ENCODE results near the gene OR13J1. TPM values are rescaled to one million over a fixed set of nuclear protein-coding genes. Genes with fewer than 3 reads are reported as not detected.

OR13J1 gene
- total RNA-seq, 1 donor from 2014 or later: not detected

DNA sequence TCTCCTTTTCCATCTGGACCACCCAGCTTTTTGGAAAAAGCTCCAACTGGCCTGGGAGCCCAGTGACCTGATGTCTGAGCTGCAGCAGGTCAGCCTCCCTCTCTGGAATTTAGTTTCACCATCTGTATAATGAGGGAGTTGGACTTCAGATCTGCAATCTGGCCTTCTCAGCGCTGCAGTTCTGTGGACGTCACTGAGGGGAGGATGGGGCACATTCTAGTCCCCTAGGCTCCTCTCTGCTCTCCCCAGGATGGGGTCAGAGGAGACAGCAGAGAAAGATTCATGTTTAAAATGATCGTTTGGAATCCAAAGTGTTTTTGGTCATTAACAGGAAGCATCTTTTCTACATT, 10.2 kb downstream of the OR13J1 start:
- TF ChIP-seq, protein P1, sequence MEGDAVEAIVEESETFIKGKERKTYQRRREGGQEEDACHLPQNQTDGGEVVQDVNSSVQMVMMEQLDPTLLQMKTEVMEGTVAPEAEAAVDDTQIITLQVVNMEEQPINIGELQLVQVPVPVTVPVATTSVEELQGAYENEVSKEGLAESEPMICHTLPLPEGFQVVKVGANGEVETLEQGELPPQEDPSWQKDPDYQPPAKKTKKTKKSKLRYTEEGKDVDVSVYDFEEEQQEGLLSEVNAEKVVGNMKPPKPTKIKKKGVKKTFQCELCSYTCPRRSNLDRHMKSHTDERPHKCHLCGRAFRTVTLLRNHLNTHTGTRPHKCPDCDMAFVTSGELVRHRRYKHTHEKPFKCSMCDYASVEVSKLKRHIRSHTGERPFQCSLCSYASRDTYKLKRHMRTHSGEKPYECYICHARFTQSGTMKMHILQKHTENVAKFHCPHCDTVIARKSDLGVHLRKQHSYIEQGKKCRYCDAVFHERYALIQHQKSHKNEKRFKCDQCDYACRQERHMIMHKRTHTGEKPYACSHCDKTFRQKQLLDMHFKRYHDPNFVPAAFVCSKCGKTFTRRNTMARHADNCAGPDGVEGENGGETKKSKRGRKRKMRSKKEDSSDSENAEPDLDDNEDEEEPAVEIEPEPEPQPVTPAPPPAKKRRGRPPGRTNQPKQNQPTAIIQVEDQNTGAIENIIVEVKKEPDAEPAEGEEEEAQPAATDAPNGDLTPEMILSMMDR (IDR thresholded peaks at IDR 0.05; ENCODE audit: unreplicated experiment): no peak
- peaks cover 3% of the 10 kb centered on the region for H3K36me3 Mint-ChIP-seq
- DNase-seq (ENCODE audit: low spot score in 2 of 2, unreplicated experiment in 2 of 2): no peak
- H3K27ac Mint-ChIP-seq: no peak overlapping the region
- H3K4me1 Mint-ChIP-seq: no peaks in the 10 kb centered on the region
- peaks cover 37% of the 10 kb centered on the region for H3K27me3 Mint-ChIP-seq (ENCODE audit: low read depth)
- H3K9me3 Mint-ChIP-seq: no peaks in the 10 kb centered on the region
- H3K4me3 Mint-ChIP-seq: no peak overlapping the region

DNA sequence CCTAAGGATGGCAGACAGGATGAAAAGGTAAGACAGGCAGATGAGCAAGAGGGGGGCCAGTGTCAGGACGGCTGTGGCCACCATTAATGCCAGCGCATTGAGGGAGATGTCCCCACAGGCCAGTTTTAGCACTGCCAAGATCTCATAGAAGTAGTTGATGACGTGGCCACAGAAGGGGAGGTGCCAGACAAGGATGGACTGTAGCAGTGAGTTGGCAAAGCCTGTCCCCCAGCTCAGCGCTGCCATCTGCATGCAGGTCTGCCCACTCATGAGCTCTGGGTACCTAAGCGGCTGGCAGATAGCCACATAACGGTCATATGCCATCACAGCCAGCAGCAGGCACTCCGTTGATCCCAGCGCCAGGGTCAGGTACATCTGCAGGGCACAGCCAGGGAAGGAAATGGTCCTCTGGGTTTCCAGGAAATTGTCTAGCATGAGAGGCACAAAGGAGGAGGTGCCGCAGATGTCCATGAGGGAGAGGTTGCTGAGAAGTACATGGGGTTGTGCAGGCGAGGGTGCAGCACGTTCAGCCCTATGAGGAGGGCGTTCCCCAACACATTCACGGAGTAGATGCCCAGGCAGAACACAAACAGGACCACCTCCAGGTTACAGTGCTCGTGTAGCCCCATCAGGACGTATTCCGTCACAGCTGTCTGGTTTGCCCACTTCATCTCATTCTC, 10.8 kb downstream of the OR13J1 start:
- no peak overlapping the region for H3K4me3 Mint-ChIP-seq
- H3K36me3 Mint-ChIP-seq: peaks cover 3% of the 10 kb centered on the region
- no peak for DNase-seq (ENCODE audit: low spot score in 2 of 2, unreplicated experiment in 2 of 2)
- peaks cover 37% of the 10 kb centered on the region for H3K27me3 Mint-ChIP-seq (ENCODE audit: low read depth)
- TF ChIP-seq, protein P1 (IDR thresholded peaks at IDR 0.05; ENCODE audit: unreplicated experiment): no peak
- H3K4me1 Mint-ChIP-seq: no peaks in the 10 kb centered on the region
- H3K27ac Mint-ChIP-seq: no peak overlapping the region
- no peaks in the 10 kb centered on the region for H3K9me3 Mint-ChIP-seq

DNA sequence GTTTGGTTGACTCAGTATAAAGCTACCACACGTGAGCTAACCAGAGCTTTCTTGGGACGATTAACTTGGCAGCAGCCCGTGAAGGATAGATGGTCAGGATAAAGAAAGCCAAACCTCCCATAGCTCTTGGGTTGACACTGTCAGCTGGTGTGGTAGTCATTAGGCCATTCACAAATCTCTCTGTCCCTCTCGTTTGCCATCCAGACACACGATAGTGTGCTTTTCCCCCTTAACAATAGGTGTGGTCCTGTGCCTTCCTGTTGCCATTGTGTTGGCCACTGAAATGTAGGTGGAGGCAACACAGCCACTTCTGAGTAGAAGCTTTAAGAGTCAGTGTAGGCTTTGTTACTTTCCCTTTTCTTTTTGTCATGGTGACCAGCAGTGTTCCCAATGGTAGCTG, 11.7 kb downstream of the OR13J1 start:
- no peaks in the 10 kb centered on the region for H3K9me3 Mint-ChIP-seq
- no peaks in the 10 kb centered on the region for H3K4me1 Mint-ChIP-seq
- H3K36me3 Mint-ChIP-seq: peaks cover 3% of the 10 kb centered on the region
- H3K27ac Mint-ChIP-seq: no peak overlapping the region
- H3K4me3 Mint-ChIP-seq: no peak overlapping the region
- DNase-seq (ENCODE audit: low spot score in 2 of 2, unreplicated experiment in 2 of 2): no peak
- TF ChIP-seq, protein P1 (IDR thresholded peaks at IDR 0.05; ENCODE audit: unreplicated experiment): no peak
- H3K27me3 Mint-ChIP-seq (ENCODE audit: low read depth): peaks cover 32% of the 10 kb centered on the region

DNA sequence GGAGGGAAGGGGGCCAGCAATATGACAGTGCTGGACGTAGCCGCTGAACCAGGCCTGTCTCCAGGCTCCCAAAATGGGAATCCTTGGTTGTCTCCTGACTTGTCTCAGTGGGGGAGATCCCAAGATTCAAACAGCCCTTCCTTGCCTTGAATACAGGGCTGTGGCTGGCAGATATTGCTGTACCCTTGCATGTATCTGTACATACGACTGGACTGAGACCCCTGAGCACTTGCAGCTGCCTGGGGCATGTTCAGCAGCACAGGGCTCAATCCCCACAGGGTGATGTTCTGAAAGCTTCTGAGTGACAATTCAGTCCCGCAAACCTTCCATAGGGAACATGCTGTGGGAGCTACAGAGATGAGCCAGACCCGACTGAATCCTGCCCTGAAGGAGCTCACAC, 13.3 kb downstream of the OR13J1 start:
- H3K27me3 Mint-ChIP-seq (ENCODE audit: low read depth): peaks cover 19% of the 10 kb centered on the region
- no peaks in the 10 kb centered on the region for H3K9me3 Mint-ChIP-seq
- H3K36me3 Mint-ChIP-seq: peaks cover 5% of the 10 kb centered on the region
- TF ChIP-seq, protein P1 (IDR thresholded peaks at IDR 0.05; ENCODE audit: unreplicated experiment): no peak
- H3K27ac Mint-ChIP-seq: no peak overlapping the region
- DNase-seq (ENCODE audit: low spot score in 2 of 2, unreplicated experiment in 2 of 2): no peak
- H3K4me1 Mint-ChIP-seq: no peaks in the 10 kb centered on the region
- no peak overlapping the region for H3K4me3 Mint-ChIP-seq

DNA sequence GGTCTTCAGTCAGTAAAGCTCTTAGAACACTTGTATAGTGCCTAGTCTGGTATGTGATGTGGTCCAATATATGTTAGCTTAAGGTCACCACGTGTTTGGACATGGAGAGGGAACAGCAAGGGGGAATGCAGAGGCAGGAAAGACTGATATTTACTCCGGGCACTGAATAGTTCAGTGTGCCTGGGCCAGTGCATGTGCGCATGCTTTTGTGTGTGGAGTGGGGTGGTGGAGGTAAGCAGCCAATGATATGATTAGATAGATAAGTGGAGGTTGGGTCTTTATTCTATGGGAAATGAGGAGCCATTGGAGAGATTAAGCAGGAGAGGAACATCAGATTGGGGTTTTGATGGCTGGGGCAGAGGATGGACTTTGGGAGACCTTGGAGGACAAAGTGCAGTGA, 14.0 kb downstream of the OR13J1 start:
- H3K9me3 Mint-ChIP-seq: no peaks in the 10 kb centered on the region
- TF ChIP-seq, protein P1 (IDR thresholded peaks at IDR 0.05; ENCODE audit: unreplicated experiment): no peak
- no peak overlapping the region for H3K4me3 Mint-ChIP-seq
- H3K36me3 Mint-ChIP-seq: peaks cover 5% of the 10 kb centered on the region
- H3K27me3 Mint-ChIP-seq (ENCODE audit: low read depth): peaks cover 13% of the 10 kb centered on the region
- H3K27ac Mint-ChIP-seq: no peak overlapping the region
- DNase-seq (ENCODE audit: low spot score in 2 of 2, unreplicated experiment in 2 of 2): no peak
- no peaks in the 10 kb centered on the region for H3K4me1 Mint-ChIP-seq

Measured in mesothelial cell of epicardium (in vitro differentiated cells).